HG02840 (cell line): ENCODE results near the gene PDZD2.

ENCODE experiments used
- ATAC-seq: cut with Tn5 transposase; IDR thresholded peaks from one replicate; pipeline ENCODE4 v1.9.1; 2021; ENCODE audit warnings: mild to moderate bottlenecking, moderate library complexity, moderate number of reproducible peaks; ENCODE audit not compliant: unreplicated experiment, low FRiP score

The PDZD2 gene

GRCh38 chr5:32083981-32084430, 445.1 kb downstream of the PDZD2 start:
- ATAC-seq, result no peak

- no peak for ATAC-seq
Observed at GRCh38 chr5:32087086-32088082, 448.5 kb downstream of the PDZD2 start.

- ATAC-seq, result no peak
Observed at GRCh38 chr5:32088214-32088613, 449.3 kb downstream of the PDZD2 start.

- ATAC-seq, result no peak
Observed at GRCh38 chr5:32089146-32090000, 450.4 kb downstream of the PDZD2 start.

GRCh38 chr5:32090026-32090754, 451.3 kb downstream of the PDZD2 start:
- no peak for ATAC-seq

- no peak for ATAC-seq
Observed at GRCh38 chr5:32090755-32091128, 451.8 kb downstream of the PDZD2 start.

GRCh38 chr5:32092938-32093812, 454.2 kb downstream of the PDZD2 start:
- peak; percentile 73 for ATAC-seq

GRCh38 chr5:32094691-32095090, 455.8 kb downstream of the PDZD2 start:
- ATAC-seq, result no peak

- ATAC-seq, result no peak
Observed at GRCh38 chr5:32095261-32095671, 456.3 kb downstream of the PDZD2 start.

- ATAC-seq, result no peak
Observed at GRCh38 chr5:32096891-32097595, 458.1 kb downstream of the PDZD2 start.

GRCh38 chr5:32098291-32098690, 459.4 kb downstream of the PDZD2 start:
- ATAC-seq, result no peak

GRCh38 chr5:32098890-32099310, 460.0 kb downstream of the PDZD2 start:
- no peak for ATAC-seq

GRCh38 chr5:32099486-32100035, 460.6 kb downstream of the PDZD2 start:
- ATAC-seq, result no peak

- ATAC-seq, result no peak
Observed at GRCh38 chr5:32100230-32100629, 461.3 kb downstream of the PDZD2 start.

- no peak for ATAC-seq
Observed at GRCh38 chr5:32100691-32101302, 461.9 kb downstream of the PDZD2 start.

- no peak for ATAC-seq
Observed at GRCh38 chr5:32102254-32102986, 463.5 kb downstream of the PDZD2 start.

GRCh38 chr5:32103521-32103920, 464.6 kb downstream of the PDZD2 start:
- no peak for ATAC-seq
